NB4 (cell line): ENCODE measurements around the gene SETD3.

Source experiments
- CTCF ChIP-seq: IDR thresholded peaks from one replicate; pipeline ENCODE4 v1.5.1; 2012; ENCODE audit warnings: low read depth, low read length
- POLR2A ChIP-seq: IDR thresholded peaks from 2 replicates; pipeline ENCODE4 v1.6.1; 2011; ENCODE audit warnings: mild to moderate bottlenecking; ENCODE audit not compliant: insufficient read length; ENCODE audit errors: extremely low read depth
- TF ChIP-seq, protein P1 (sequence below): IDR thresholded peaks from 2 replicates; pipeline ENCODE4 v1.6.1; 2011; ENCODE audit warnings: low read depth, low read length

DNA sequence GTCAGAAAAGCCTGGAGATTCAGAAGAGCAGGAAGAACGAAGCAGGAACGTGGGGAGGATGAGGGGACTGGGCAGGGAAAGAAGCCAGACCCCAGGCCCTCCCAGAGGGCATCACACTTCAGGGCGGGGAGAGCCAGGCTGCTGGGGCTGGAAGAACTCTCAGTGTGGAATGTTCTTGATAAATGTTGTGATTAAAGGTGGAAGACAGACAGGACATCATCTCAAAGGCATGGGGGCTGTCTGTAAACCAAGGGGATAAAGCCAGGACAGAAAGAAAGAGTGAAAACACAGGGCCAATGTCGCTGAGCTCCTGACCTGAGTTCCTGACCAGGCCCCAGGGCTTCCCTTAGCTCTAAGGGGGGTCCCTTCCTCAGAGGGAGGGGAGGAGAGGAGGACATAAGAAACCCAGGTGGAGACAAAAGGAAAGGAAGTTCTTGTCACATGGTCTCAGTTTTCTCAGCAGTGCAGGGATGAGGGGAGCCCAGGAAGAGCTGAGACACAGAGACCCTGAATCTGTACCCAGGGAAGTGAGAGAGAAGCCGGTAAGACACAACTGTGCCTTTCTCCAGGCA, 56.3 kb downstream of the SETD3 start:
- TF ChIP-seq CTCF (no peak), POLR2A (no peak)
- TF ChIP-seq, protein P1, sequence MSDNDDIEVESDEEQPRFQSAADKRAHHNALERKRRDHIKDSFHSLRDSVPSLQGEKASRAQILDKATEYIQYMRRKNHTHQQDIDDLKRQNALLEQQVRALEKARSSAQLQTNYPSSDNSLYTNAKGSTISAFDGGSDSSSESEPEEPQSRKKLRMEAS = no peak
